ENCODE results near the gene KIF18A. TPM values are rescaled to one million over a fixed set of nuclear protein-coding genes. Genes with fewer than 3 reads are reported as not detected.

KIF18A gene
- polyA plus RNA-seq, 10 donors = 3.5 to 8.0 (median 5.2) TPM

DNA sequence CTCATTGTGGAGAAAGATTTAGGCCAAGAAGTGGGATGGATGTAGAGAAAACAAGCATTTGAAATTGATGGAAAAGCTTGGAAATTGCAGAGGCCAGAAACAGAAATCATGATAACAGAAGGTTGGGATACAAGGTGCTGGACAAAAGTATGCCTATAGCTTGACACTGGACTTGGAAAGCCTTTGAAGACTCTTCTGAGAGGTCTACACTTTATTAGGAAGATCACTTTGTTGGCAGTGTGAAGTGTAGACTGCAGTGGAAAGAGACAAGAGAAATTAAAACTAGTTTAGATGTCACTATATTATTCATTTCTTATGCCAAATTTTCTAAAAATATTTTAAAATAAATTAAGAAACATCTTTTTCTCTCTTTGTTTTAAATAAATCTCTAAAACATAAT lies 59.1 kb downstream of the KIF18A start:
- DNase-seq = no peak

DNA sequence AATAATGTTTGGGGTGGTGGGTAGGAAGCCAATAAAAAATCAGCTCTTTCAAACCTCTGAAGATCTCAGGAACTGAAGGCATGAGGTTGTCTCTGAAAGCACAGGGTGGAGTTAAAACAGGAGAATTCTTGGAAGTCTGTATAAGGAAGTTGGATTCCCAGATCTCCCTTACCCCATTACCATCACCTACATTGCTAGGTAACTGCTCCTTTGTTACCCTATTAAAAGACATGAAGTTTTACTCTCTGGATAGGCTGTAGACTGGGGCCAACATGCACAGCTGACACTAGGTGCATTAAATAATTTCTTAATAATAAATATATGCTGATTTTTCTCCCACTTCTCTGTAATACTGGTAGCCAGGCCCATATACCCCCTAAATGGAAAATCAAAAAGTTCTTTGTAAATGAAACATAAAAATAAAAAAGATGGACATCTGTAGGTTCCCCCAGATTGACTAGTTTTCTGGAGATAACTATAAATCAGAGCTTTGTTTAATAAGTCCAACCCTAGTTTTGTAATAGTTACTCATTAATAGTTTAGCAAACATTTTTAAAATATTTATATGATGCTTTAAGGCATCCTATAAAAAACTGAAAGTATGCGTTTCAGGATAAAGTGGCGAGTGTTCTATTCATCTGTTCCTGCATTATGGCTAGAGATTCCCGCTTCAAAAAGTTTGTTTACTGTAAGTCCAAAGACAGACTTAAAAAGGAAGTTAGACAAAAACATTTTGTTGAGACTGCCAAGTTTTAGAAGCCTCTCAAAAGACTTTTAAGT lies 63.8 kb downstream of the KIF18A start:
- no peak for DNase-seq

- no peak for DNase-seq
Observed at GRCh38 chr11:28040384-28040783, 67.6 kb downstream of the KIF18A start.

DNA sequence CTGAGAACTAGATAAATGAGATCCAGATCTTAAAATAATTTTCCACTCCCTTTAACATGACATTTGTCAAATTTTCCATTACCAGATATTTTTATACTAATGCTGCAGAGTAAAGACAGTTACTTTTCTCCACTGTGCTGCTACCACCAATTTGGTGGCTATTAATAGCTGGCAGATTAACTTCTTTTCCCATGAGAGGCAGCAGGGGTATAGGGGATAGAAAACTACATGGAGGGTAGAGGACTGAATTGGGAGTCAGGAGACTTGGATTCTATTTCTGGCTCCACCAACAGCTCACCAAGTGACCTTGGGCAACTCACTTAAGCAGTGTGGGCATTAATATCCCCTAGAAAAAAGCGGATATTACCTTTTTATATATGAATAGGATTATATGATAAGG lies 69.2 kb downstream of the KIF18A start:
- DNase-seq = peak in 2 of 3 donors; percentile 3 to 15

DNA sequence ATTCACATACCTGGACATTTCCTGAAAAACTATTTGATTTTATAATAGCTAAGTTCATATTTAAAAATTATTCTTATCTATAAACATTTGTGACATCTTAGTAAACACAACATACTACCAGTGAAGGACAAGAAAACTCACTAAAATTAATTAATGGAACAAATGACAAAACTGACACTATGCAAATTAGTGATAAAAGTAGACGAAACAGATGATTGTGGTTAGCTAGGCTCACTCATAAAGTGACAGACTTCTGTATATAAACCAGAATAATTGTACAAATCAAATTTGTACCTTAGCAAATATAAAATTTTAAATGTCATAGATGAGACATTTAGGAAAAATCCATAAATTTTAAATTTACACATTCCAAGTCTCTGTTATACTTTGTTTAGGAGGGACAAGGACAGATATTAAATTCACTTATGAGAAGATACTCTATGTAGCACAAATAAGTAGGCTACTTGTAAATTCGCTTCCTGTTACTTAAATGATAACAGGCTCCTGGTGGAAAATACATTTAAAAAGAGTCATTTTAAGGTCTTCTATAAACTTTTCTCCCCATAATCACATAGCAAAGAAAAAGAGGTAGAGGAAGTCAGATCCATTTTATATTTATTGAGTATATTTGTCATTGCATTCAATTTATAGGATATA lies 81.2 kb downstream of the KIF18A start:
- no peak for DNase-seq

GRCh38 chr11:28017816-28018215 lies 90.1 kb downstream of the KIF18A start:
- peak in 1 of 3 donors; percentile 7 for DNase-seq

GRCh38 chr11:28011813-28012212 lies 96.1 kb downstream of the KIF18A start:
- DNase-seq = no peak

DNA sequence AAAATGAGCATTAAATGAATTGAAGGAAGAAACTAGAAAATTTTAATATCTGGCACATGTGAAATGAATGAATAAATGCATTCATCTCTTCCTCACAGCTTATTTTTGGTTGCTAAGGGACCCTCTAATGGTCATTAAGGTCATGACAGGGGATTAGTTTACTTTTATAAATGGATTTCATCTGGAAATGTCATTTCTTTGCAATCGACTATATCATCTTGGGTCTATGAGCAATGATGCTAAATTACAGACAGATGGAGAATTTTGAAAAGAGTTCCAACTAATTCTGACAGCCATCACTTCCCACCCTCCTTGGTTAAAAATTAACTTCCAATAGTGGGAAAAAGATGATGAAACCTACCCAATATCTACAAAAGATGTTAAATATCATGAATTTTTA lies 98.0 kb downstream of the KIF18A start:
- DNase-seq = peak; percentile 33 to 61 (median 34)

DNA sequence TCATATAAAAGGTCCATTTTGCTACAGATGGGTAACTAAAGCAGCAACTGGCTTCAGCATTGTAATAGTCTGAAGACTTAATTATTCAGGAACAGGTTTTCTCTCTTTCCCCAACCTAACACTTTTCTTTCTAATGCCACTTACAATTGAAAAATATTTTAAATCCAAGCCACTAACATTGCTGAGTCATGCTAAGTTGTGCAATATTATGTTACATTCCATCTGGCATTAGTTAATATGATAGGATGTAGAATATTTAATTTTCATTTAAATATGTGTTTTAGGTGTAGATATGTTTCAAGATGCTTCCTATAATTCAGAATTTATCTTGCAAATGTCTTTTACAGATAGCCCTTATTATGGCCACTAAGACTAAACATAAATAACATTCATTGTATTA lies 98.6 kb downstream of the KIF18A start:
- peak in 2 of 3 donors; percentile 32 for DNase-seq

- no peak for DNase-seq
Observed at GRCh38 chr11:28003615-28004014, 104.3 kb downstream of the KIF18A start.

DNA sequence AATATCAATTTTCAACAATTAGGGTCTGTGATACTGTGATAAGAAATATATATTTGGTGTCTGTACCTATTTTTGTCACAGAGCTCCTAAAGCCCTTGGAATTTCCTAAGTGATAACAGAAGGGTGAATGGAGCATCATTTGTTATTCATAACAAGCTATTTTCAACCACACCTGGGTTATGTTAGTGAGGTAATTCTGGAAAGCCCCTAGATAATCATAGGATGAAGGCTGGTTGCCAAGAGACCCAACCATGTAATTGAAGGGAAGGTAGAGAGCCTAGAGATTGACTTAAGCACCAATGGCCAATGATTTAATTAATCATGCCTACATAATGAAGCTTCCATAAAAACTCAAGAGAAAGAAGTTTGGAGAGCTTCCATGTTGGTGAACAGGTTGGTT lies 109.4 kb downstream of the KIF18A start:
- DNase-seq = no peak

- no peak for DNase-seq
Observed at GRCh38 chr11:27997344-27997743, 110.6 kb downstream of the KIF18A start.

- no peak for DNase-seq
Observed at GRCh38 chr11:27996066-27996465, 111.9 kb downstream of the KIF18A start.

GRCh38 chr11:27995083-27995482 lies 112.9 kb downstream of the KIF18A start:
- DNase-seq = no peak

DNA sequence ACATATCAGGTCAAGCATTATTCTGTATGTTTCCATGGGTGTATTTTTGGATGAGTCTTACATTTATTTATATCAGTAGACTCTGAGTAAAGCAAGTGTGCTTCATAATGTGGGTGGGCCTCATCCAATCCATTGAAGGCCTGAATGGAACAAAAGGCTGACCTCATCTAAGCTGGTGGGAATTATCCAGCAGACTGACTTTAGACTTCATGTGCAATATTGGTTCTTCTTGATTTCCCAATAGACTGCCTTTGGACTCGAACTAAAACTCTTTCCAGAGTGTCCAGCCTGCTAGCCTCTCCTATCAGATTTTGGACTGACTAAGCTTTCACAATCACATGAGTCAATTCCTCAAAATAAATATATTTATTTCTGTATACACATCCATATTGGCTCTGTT lies 116.2 kb downstream of the KIF18A start:
- DNase-seq = peak in 1 of 3 donors; percentile 21

DNA sequence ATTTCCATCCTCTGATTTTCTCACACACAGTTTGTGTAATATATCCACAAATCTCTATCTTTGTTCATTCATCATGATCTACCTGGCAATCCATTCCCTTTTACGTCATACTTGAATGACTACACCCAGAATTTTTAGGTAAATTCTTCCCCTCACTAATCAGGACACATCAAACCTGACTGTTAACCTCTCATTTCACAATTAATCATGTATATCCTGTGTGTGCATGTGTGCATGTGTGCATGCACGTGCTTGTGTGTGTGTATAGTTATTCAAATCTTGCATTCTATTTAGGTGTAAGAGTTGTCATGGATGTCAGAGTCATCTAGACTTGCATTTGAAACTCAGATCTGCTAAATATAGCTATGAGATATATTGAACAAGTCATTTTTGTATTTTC lies 130.4 kb downstream of the KIF18A start:
- DNase-seq = no peak

- no peak for DNase-seq
Observed at GRCh38 chr11:27977031-27977430, 130.9 kb downstream of the KIF18A start.

DNA sequence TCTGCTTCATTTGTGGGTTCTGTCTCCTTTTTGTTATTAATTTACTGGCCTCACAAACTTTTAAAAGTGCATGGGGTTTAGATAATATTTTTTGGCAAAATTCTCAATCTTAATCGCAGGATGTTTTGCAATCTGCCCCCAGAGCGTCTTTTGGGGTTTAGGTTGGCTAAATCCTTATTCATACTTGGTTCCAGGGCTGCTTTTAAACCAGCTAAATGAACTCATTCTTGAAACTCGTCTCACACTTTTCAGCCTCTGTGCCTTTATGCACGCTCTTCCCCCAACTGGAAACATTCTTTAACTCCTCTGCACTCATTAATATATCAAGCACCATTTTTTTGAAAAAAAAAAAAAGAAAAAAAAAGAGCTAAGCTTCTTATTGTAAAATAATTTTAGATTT lies 131.7 kb downstream of the KIF18A start:
- DNase-seq = no peak

DNA sequence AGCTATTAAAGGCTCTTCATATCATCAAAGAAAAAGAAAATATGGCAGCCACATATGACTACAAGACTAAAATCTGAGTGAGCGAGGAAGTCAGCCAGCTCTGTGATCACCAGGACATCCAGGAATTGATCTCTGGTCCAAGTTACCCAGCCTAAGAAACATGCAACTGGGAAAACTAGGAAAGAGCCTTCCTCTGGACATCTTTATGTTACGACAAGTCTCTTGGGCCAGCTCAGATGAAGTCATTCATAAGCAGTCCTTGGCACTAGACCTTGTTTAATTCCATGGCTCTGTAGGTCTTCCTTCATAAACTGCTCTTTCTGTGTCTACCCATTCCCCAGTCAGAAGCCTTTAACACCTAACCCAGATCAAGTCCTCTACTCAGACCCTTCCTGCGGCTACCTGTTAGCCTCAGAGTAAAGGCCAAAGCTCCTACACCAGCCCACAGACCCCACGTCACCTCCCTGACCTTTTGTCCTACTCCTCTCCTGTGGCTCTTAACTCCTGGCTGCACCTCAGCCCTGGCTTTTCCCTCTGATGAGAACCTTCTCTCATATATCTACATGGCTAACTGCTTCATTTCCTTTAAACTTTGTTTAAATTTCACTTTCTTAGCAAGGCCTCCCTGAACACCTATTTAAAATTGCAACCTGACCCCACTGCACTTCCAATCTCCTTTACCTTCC lies 134.0 kb downstream of the KIF18A start:
- peak in 2 of 3 donors; percentile 34 to 51 for DNase-seq

GRCh38 chr11:27972522-27973170 lies 135.3 kb downstream of the KIF18A start:
- peak in 1 of 3 donors; percentile 27 for DNase-seq

- peak in 1 of 3 donors; percentile 59 for DNase-seq
Observed at GRCh38 chr11:27971171-27971570, 136.8 kb downstream of the KIF18A start.
